ENCODE measurements around the gene PPARA.

GRCh38 chr22:46126853-46127385, 23.4 kb upstream of the PPARA start:
- TF ChIP-seq CTCF (IDR thresholded peaks at IDR 0.05; ENCODE audit: low read length), result no peak
- no peak for TF ChIP-seq EZH2 (IDR thresholded peaks at IDR 0.05; ENCODE audit: borderline replicate concordance, low read length)

Measured in OCI-LY1 (cell line).